ENCODE measurements around the gene SUCLG1.
"Not testable (repeated sequence)": the region's sequence is repeated elsewhere in the genome, so short reads cannot be mapped to it uniquely, and the experiment has no call there.

Gene SUCLG1

GRCh38 chr2:84421197-84421596 lies 37.9 kb downstream of the SUCLG1 start:
- no peak for TF ChIP-seq CTCF (IDR thresholded peaks at IDR 0.05; ENCODE audit: extremely low read depth, missing control alignments)
- DNase-seq (ENCODE audit: low spot score), result no peak

- DNase-seq (ENCODE audit: low spot score), result no peak
- no peak for TF ChIP-seq CTCF (IDR thresholded peaks at IDR 0.05; ENCODE audit: extremely low read depth, missing control alignments)
These were observed 41.5 kb downstream of the SUCLG1 start for GRCh38 chr2:84417453-84418145.

- TF ChIP-seq CTCF (IDR thresholded peaks at IDR 0.05; ENCODE audit: extremely low read depth, missing control alignments), result no peak
- no peak for DNase-seq (ENCODE audit: low spot score)
These were observed 49.5 kb downstream of the SUCLG1 start for GRCh38 chr2:84409531-84409930.

- DNase-seq (ENCODE audit: low spot score), result not testable (repeated sequence)
These were observed 57.0 kb downstream of the SUCLG1 start for GRCh38 chr2:84402111-84402510.

- not testable (repeated sequence) for DNase-seq (ENCODE audit: low spot score)
These were observed 59.2 kb downstream of the SUCLG1 start for GRCh38 chr2:84399839-84400238.

- no peak for DNase-seq (ENCODE audit: low spot score)
These were observed 63.3 kb downstream of the SUCLG1 start for GRCh38 chr2:84395820-84396219.

GRCh38 chr2:84394628-84395027 lies 64.5 kb downstream of the SUCLG1 start:
- no peak for TF ChIP-seq CTCF (IDR thresholded peaks at IDR 0.05; ENCODE audit: extremely low read depth, missing control alignments)
- no peak for DNase-seq (ENCODE audit: low spot score)

More at GRCh38 chr2:84395820-84396219, 63.3 kb downstream of the SUCLG1 start:
- TF ChIP-seq CTCF (IDR thresholded peaks at IDR 0.05; ENCODE audit: extremely low read depth, missing control alignments), result no peak

GRCh38 chr2:84393829-84394228 lies 65.3 kb downstream of the SUCLG1 start:
- no peak for DNase-seq (ENCODE audit: low spot score)
- TF ChIP-seq CTCF (IDR thresholded peaks at IDR 0.05; ENCODE audit: extremely low read depth, missing control alignments), result no peak
